GM21619 (cell line): ENCODE measurements around the gene HOXD9.

Experiments
- ATAC-seq: cut with Tn5 transposase; IDR thresholded peaks from one replicate; pipeline ENCODE4 v1.9.1; 2021; ENCODE audit not compliant: unreplicated experiment

HOXD9 gene

DNA sequence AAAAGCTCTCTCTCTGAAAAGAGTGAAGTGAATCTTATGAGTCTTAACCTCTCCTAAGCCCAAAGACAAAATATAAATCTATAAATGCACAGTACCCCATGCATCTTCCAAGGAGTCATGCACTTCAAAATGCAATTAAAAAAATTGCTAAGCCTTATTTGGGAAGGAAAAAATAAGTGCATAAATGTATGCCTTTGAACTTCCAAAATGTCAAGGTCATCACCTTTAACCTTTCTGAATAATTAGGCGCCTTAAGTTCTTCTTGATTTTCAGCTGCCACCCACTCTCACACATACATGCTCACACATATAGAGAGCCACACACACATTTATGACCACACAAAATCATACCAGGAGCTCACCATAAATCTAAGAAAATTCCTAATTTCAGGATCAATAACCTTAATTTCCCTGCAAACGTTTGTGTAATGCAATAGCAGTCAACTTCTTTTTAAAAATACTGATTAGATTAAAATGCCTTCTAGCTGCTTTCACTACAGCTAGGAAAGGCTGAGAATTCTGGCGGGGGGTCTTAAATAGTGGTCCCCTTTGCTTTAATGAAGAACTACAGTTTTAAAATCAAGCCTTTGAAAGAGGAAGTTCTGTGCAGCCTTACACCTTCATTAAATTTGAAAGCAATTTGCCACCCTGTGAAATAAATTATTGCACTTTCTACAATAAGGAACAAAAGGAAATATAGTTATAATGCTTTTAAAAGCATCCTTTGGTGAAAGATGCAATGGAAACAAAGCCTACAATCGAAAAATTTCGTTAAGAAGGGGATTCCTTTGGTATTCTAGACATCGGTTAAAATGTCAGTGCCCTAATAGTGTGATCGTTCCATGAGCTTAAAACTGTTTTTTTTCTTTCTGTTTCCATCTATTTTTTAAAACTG, 11.9 kb upstream of the HOXD9 start:
- ATAC-seq: no peak

DNA sequence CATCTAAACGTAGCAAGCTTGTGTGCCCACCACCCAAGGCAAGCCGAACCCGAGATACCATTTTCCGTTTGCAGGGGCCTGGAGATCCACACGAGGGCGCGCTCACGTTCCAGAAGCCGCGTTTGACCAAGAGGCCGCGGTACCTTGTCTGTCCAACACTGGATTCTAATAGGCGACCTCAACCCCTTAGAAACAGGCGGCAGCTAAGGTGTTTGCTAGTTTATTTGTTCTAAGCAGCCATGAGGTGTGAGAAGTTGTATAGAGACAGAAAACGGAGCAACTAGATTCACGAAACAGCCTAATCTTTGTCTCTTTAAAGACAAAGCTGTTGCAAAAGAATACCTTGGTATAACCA, 11.2 kb upstream of the HOXD9 start:
- no peak for ATAC-seq

DNA sequence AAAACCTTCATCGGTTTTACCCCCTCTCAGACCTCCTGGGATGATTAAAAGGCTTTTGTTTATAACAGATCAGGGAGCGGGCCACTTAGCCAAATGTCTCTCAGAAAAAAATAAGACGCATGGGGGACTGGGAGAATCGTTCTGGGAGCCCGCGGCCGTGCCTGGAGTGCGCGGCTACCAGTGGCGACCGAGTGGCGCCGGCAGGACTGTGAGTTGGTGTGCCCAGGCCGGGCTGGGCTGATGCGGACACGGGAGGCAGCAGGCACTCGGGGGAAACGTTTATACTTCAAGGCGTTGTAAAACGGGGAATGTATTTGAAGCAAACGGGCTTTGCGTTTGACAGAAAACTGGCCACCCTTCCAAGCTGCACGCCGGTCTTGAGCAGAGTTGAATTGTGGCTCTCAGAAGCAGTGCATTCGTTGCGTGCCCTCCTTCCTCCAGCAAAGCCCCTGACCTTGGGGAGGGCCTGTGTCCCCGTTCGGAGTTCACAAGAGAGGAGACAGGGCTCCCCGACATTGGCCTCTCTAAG, 10.6 kb upstream of the HOXD9 start:
- ATAC-seq: no peak

DNA sequence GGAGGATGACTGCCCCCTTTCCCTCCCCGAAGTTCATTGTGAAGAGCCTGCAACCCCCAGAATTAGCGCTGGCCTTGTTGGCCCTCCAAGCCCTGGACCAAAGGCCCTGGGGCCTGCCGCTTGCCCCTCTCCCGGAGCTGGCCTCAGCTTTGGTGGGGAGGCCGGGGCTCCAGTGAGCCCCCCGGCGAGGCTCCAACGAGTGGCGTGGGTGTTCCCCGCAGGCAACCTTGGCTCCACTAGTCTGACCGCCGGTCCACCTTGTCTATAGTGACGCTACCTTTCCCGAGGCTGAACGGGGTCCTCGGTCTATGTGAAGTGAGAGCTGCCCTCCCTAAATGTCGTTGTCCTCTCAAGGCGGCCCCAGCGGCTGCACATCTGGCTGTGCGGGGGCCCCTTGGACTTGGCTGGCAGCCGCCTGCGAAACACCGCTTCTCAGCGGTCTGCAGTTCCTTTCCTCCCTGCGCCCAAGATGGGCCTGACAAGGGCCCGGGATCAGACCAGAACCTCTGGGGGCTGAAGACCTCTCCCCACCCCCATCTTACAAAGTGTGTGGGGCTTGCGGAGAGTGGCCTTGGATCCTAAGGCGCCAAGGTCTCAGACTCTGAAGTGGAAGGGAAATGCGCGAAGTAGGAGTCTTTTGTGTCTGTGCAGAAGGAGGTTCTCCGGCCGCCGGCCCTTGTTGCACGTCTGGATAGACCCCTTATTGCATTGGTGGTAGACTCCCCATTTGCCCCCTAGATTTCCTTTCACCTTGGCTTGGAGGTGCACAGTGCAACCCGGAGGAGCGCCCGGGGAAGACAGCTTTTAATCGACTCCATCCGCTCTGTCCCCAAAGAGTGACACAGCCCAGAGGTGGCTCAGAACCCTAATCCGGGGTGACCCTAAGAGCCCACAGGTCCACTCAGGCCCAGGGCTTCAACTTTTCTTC, 9.9 kb upstream of the HOXD9 start:
- ATAC-seq: no peak

DNA sequence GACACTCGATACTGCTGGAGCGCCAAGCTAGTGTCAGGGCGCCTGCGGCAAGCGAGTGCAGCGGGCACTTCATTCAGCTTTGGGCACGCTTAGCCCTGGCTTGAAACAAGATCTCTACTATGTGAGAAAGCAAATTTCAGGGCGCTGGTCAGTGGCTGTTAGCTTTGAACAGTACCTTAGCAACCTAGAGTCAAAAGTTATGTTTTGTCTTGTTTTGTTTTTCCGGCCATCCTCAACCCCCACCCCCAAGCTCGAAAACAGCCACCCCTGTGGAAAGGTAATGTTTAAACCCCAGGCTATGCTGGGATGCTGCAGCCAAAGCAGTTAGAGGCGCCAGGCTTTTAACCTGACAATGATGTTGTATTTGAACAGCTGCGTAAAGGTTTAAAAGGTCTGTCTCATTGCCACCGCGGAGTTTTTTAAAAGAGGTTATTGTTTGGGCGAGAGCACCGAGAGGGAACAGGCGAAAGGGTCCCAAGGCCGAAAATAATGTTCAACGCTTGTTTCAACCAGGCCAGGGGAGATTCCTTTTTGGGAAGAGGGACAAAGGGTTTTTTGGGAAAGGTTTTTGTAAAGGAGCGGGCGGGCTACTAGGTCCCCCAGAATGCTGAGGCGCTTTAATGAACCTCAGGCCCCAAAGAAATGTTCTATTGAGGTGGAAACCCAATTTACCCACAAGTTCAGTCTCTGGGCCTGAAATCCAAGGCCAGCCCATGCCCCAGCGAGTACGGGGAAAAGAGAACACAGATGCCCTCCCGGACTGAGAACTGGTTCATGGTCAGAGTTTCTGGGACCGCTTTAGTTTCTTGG, 8.2 kb upstream of the HOXD9 start:
- no peak for ATAC-seq

DNA sequence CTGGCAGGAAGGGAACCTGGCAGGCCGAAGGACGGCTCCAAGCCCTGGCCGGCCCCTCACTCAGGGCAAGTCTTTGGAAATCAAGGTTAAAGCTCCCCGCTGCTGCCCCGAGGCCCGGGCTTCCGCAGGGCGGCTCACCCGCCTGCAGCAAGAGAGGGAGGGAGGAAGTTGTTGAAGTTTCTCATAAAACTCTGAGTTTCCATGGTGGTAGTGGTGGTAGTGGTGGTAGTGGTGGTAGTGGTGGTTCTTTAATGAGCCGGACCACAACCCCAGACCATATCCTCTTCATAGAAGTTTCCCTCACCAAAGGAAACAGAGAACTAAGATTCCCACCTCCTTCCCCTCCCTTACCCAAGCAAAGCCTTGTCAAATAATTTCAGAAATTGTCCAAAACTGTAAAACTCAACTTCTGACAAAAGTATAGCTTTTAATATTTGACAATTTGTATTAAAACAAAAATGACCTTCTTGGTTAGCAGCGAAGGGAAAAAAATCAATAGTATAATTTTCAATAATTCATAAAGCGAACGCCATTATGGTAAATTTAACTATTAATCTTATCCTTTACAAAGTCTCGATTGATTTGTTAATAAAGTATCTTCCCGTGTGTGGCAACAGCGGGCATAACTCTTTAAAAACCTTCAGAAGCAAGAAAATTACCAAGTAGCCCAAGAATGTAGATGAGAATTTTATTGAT, 7.4 kb upstream of the HOXD9 start:
- ATAC-seq: no peak

DNA sequence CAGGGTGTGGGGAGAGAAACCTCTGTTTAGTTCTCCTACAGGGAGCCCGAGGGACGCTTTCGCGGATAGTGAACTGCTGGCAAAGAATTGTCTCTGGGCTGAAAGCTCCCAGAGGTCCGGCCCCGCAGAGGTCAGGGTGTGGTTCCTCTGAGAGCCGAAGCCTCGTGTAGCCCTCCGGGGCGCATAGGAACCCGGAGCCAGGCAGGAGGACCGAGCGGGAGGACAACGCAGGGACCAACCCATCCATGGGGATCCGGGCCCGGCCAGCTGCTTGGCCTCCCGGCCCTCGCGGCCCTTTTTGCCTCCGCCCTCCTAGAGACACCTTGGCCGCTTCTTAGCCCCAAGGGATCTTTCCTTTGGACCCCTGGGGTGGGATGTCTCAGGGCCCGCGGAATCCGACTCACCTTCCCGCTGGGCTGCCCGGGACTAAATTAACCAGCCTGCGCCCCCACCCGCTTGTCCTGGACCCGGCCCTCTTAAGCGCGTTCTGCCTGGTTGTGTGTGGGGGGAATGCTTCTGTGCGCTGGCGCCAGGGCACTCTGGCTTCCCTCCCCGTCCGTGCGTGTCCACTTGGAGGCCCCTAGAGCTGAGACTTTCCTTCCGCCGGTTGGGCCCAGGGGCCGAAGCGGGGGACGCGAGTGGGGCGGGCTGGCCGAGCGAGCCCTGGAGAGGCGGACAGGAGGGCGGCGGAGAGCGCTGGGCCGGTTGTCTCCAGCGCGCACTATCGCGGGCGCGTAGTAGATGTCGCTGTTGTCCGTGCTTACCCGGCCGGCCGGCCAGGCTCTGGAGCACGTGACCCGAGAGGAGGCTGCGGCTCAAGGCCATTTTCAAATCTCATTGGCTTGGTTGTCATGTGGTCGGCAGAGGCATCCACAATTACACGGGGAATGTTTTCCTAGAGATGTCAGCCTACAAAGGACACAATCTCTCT, 6.4 kb upstream of the HOXD9 start, which contains the start of gene HOXD10:
Gene HOXD10 (plus strand): TSS at position 896 of the 931 bp plus-strand sequence. CDS start 56 bp downstream, outside the sequence.
- ATAC-seq: no peak

DNA sequence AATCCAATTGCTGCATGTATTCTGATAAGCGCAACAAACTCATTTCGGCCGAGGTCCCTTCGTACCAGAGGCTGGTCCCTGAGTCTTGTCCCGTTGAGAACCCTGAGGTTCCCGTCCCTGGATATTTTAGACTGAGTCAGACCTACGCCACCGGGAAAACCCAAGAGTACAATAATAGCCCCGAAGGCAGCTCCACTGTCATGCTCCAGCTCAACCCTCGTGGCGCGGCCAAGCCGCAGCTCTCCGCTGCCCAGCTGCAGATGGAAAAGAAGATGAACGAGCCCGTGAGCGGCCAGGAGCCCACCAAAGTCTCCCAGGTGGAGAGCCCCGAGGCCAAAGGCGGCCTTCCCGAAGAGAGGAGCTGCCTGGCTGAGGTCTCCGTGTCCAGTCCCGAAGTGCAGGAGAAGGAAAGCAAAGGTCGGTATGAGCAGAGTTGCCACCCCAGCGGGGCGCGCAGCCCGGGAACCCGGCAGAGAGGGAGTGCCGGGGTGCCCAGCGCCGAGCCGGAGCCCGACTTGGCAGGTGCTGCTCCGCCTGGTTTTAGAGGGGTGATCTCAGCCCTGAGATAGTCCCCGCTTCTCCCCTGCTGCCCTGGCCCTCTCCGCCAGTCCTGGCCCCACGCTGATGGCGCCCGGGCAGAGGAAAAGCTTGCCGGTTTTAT, 5.2 kb upstream of the HOXD9 start:
- ATAC-seq: no peak

DNA sequence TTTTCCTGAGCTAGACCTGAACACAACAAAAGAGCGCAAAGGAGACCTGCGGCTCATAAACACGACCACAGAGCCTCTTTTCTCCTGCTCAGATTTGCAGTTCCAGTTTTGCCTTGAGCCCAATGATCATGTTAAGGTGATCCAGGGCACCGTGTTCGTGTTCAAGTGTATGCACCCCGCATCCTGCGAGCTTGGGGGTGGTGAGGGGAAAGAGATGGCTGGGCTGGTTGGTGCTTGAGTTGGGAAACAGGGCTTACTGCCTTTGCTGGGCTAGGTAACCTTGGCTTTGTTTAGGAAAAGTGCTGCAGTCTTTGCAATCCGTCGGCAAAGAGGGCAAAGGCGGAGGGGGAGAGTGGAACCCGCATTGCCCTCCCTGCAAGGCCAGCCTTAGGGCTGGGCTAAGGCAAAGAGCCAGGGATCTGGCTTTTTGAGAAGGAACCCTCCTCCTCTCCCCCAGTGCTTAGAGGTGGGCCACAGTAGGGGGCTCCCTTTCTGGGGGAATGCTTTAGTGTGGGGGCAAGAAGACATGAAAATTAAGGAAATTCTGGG, 4.6 kb upstream of the HOXD9 start:
- ATAC-seq: no peak

DNA sequence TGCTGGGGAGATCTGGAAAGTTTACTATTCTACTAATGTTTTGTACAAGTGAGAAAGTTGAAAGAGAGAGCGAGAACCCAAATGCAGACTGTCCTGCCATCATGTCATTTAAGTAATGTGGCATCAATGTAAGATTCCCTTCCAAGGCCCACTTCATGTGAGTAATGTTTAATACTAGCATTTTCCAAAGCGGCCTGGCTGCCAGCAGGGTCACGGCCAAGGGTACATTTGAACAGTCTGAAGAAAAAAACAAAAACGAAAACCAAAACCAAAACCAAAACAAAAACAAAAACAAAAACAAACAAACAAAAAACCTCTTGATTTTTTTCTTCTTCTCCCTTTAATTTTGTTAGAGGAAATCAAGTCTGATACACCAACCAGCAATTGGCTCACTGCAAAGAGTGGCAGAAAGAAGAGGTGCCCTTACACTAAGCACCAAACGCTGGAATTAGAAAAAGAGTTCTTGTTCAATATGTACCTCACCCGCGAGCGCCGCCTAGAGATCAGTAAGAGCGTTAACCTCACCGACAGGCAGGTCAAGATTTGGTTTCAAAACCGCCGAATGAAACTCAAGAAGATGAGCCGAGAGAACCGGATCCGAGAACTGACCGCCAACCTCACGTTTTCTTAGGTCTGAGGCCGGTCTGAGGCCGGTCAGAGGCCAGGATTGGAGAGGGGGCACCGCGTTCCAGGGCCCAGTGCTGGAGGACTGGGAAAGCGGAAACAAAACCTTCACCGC, 3.7 kb upstream of the HOXD9 start:
- ATAC-seq: no peak

DNA sequence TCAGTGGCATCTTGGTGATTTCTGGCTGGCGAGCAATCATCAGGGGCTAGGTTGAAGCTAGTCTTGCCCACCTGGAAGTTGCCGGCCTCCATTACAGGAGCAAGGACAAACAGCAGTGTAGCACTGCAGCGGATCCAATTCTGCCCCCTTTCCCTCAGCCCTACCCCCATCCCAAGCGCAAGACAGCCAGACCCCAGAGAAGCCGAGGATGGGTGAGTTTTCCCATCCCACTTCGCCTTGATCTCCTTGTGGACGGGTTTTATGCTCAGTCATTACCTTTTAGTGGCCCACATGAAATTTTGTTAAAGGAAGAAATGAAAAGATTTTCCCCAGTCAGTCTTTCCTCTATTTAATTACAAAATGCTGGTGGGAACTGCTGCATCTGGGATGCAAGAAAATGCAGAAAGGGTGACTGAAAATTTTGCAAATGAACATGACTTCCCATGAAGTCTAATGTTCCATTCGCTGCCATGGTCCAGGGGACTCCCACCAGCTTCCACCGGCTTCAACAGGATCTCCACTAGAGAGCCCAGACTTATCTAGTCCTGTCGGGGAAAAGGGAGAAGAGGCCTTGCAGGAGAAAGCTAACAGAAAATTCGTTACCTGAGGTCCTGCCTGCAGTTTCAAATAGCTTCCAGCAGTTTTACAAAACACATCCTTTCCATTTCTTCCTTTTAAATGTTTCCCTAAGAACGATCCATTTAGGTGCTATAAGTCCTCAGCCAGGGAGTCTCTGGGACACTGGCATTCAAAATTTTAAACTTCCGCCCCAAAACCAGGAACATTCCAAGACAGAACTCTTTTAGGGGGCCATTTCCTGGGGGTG, 1.9 kb upstream of the HOXD9 start:
- no peak for ATAC-seq

DNA sequence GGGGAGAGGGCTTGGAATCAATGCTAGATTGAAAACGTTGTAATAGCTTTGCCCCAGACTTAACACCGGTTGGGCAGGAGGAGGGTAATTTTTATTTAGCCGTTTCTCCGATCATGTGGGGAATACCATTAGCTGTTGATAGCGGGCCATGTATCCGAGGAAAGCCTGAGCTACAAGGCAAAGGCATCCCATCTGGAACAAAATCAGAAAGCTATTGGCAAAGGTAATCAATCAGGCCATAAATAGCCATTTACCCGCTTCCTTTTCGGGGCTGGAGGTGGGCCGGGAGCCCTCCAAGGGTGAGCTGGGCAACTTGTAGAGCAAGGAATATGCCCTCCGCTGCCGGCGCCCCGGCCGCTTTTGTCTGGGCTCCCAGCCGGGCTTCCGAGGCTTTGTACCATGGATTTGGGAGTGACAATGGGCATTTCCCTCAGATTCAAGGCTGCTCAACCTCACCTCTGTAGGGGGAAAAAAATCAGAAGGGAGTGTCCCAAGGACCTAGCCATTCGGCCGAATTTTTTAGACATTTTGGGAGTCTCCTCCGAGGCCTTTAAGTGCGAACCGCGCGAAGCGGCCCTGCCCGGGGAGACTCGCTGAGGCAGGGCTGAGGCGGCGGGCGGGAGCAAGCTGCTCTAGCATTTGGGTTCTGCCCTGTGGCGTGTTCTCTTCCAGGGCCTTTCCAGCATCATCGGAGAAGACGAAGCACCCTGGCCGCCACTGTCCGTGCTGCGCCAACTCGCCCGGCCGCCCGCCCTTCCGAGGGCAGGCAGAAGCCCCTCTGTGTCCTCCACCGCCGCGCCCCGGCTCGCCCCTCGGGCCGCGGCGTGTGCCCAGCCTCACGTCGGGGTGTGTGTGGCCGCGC, 1.1 kb upstream of the HOXD9 start:
- ATAC-seq: no peak

DNA sequence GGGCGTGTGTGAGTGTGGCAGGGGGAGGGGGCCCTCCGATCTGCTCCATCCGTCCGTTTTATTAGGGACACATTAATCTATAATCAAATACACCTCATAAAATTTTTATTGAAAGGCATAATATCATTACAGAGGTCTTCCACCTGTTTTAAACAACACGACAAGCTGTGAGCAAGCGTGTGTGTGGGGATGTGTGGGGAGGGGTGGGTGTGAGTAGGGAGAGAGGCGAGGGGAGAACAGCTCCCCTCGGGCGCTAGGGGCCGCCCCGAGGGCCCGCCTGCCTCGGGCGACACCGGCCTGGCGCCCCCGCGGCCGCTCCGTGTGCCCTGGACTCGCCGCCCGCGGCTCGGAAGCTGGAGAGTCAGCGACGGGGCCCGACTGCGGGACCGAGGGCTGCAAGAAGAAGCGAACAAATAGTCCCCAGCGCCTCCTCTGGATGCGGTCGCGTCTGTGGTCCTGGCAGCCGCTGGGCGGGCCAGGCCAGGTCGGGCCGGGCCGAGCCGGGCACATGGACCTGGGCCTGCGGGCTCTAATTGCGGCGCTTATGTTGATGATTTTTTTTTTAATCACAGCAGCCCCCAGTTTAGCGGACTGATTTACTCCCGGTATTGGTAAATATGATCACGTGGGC, 352 bp upstream of the HOXD9 start:
- no peak for ATAC-seq

DNA sequence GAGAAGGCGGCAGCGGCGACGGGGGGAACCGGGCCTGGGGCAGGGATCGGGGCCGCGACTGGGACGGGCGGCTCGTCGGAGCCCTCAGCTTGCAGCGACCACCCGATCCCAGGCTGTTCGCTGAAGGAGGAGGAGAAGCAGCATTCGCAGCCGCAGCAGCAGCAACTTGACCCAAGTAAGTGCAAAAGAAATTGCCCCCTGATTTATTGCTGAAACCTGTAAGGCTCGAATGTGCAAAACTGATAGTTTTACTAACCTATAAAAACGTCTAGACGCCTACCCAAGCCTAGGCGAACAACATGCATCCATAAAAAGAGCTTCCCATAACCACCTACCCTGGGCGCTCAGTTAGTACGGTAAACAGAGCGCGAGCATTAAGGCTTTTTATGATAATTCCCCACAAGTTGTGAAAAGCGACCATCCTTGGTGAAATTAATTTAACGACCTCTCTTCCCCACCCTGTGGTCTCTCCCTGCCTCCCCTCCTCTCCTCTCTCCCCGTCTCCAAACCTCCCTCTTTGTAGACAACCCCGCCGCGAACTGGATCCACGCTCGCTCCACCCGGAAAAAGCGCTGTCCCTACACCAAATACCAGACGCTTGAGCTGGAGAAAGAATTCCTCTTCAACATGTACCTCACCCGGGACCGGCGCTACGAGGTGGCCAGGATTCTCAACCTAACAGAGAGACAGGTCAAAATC, 1.0 kb downstream of the HOXD9 start:
- ATAC-seq: no peak
